ENCODE data around the gene ITGB6. TPM values are rescaled to one million over a fixed set of nuclear protein-coding genes. Genes with fewer than 3 reads are reported as not detected.

The ITGB6 gene
- total RNA-seq, 1 experiment from 2014 or later, result not detected

DNA sequence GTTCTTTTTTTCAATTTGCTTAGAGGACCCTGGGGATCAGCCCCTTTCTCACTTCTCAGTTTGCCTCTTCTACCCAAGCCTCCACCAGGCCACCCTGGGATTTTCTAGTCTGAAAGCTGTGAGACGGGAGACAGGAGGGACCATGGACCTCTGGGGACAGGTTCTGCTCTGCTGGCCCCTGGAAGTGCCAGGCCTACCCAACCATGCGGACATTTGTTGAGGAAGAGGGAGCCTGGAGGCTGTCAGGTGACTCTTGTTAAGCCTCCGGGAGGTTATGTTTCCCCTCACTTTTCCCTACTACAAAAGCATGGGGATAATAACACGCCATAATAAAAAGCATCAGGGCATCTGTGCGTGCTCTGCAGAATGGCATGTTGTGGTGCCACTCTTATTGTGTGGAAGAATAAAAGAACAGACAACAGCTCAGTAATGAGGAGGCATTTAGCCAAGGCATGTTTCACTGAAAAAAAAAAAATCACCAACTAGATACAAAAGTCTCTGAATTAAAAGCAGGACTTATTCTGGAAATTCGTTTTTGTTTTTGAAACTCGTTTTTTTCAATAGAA lies 89.3 kb downstream of the ITGB6 start:
- POLR2A ChIA-PET, result no interaction called here

More for the DNA sequence above, 89.3 kb downstream of the ITGB6 start:
- peak; percentile 26; the same call in 1 of the 2 replicates for ATAC-seq
- Mint-ChIP-seq H3K27ac (no peak overlapping the region), H3K9me3 (peaks cover 13% of the 10 kb centered on the region), H3K4me1 (peaks cover 16% of the 10 kb centered on the region), H3K27me3 (ENCODE audit: low read depth) (peaks cover 6% of the 10 kb centered on the region), H3K4me3 (no peak overlapping the region), H3K36me3 (peaks cover 11% of the 10 kb centered on the region)
- DNase-seq (ENCODE audit: low spot score), result no peak
- no peak for TF ChIP-seq SP1 (CRISPR knock-in tag; conservative IDR thresholded peaks at IDR 0.05)
- no peak for TF ChIP-seq ZBTB21 (CRISPR knock-in tag; IDR thresholded peaks at IDR 0.05; ENCODE audit: borderline replicate concordance)
- no peak for TF ChIP-seq JUN (CRISPR knock-in tag; IDR thresholded peaks at IDR 0.05)
- no peak for TF ChIP-seq E2F4 (CRISPR knock-in tag; IDR thresholded peaks at IDR 0.05; ENCODE audit: borderline replicate concordance, low read depth)
- TF ChIP-seq ELF4 (CRISPR knock-in tag; IDR thresholded peaks at IDR 0.05; ENCODE audit: low read depth), result no peak
- no peak for TF ChIP-seq NFYB (CRISPR knock-in tag; conservative IDR thresholded peaks at IDR 0.05; ENCODE audit: low read depth)
- no peak for TF ChIP-seq TEAD4 (CRISPR knock-in tag; IDR thresholded peaks at IDR 0.05)
- TF ChIP-seq NR1H2 (CRISPR knock-in tag; IDR thresholded peaks at IDR 0.05), result no peak
- TF ChIP-seq, protein P1, sequence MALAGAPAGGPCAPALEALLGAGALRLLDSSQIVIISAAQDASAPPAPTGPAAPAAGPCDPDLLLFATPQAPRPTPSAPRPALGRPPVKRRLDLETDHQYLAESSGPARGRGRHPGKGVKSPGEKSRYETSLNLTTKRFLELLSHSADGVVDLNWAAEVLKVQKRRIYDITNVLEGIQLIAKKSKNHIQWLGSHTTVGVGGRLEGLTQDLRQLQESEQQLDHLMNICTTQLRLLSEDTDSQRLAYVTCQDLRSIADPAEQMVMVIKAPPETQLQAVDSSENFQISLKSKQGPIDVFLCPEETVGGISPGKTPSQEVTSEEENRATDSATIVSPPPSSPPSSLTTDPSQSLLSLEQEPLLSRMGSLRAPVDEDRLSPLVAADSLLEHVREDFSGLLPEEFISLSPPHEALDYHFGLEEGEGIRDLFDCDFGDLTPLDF (CRISPR knock-in tag; IDR thresholded peaks at IDR 0.05), result no peak
- no peak for TF ChIP-seq AR (CRISPR knock-in tag; IDR thresholded peaks at IDR 0.05)
- TF ChIP-seq TEAD1 (CRISPR knock-in tag; IDR thresholded peaks at IDR 0.05), result no peak
- no peak for TF ChIP-seq GABPB1 (CRISPR knock-in tag; IDR thresholded peaks at IDR 0.05)
- TF ChIP-seq, protein P2, sequence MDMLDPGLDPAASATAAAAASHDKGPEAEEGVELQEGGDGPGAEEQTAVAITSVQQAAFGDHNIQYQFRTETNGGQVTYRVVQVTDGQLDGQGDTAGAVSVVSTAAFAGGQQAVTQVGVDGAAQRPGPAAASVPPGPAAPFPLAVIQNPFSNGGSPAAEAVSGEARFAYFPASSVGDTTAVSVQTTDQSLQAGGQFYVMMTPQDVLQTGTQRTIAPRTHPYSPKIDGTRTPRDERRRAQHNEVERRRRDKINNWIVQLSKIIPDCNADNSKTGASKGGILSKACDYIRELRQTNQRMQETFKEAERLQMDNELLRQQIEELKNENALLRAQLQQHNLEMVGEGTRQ (CRISPR knock-in tag; IDR thresholded peaks at IDR 0.05), result no peak
- no peak for TF ChIP-seq SOX15 (CRISPR knock-in tag; IDR thresholded peaks at IDR 0.05)
- TF ChIP-seq, protein P3, sequence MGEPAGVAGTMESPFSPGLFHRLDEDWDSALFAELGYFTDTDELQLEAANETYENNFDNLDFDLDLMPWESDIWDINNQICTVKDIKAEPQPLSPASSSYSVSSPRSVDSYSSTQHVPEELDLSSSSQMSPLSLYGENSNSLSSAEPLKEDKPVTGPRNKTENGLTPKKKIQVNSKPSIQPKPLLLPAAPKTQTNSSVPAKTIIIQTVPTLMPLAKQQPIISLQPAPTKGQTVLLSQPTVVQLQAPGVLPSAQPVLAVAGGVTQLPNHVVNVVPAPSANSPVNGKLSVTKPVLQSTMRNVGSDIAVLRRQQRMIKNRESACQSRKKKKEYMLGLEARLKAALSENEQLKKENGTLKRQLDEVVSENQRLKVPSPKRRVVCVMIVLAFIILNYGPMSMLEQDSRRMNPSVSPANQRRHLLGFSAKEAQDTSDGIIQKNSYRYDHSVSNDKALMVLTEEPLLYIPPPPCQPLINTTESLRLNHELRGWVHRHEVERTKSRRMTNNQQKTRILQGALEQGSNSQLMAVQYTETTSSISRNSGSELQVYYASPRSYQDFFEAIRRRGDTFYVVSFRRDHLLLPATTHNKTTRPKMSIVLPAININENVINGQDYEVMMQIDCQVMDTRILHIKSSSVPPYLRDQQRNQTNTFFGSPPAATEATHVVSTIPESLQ (CRISPR knock-in tag; IDR thresholded peaks at IDR 0.05), result no peak
- CTCF ChIA-PET, result interaction anchor here (0.5 to 3.0 kb wide), 28 partner anchors 10 to 953 kb away, joined by 3 to 37 read pairs (median 4); no protein-coding TSS in a partner anchor

Measured in WTC11 (cell line).